ENCODE data around the gene PKP3. TPM values are rescaled to one million over a fixed set of nuclear protein-coding genes. Genes with fewer than 3 reads are reported as not detected.

Gene PKP3
- total and polyA plus RNA-seq, 8 donors: 11.0 to 48.6 (median 13.9) TPM

DNA sequence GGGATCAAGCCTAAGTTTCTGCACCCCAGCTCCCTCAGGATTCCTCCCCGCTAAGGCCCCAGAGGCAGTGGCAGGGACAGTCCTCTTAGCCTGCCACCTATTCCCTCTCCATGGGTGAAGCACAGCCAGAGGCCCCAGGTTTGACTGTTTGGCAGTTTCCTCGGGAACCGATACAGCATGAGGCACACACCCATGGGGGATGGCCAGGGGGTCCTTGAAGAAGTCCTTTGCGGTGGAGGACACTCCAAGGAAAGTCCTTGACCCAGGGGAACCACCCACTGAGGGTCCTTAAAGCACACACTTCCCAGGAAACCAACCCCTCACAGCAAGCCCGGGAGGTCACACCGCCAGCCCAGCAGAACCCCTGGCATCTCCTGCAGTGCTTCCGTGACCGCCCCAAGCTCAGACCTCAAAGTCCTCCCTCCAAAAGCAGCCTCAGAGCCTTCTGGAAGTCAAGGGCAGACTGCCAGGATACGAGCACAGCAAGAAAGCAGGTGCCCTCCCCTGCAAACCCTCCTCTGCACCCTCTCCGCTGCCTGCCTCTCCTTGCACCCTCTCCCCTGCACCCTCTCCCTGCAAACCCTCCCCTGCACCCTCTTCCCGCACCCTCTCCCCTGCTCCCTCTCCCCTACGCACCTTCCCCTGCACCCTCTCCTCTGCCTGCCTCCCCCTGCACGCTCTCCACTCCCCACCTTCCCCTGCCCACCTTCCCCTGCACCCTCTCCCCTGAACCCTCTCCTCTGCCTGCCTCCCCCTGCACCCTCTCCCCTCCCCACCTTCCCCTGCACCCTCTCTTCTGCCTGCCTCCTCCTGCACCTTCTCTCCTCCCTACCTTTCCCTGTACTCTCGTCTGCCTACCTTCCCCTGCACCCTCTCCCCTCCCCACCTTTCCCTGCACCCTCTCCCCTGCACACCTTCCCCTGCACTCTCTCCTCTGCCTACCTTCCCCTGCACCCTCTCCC lies 19.4 kb downstream of the PKP3 start:
- DNase-seq (peak in 3 of 4 donors; percentile 51 to 66 (median 61)), ATAC-seq (peak; percentile 46)
- Histone ChIP-seq H3K4me3 (peak overlapping the region in 1 of 2 donors; percentile 12), H3K27me3 (peaks cover 0 to 24% of the 10 kb centered on the region in 2 donors), H3K9me3 (no peaks in the 10 kb centered on the region), H3K36me3 (no peaks in the 10 kb centered on the region), H3K4me1 (peaks cover 12 to 41% of the 10 kb centered on the region in 2 donors), H3K27ac (peak overlapping the region in 1 of 2 donors; percentile 53)
- TF ChIP-seq, protein P1, sequence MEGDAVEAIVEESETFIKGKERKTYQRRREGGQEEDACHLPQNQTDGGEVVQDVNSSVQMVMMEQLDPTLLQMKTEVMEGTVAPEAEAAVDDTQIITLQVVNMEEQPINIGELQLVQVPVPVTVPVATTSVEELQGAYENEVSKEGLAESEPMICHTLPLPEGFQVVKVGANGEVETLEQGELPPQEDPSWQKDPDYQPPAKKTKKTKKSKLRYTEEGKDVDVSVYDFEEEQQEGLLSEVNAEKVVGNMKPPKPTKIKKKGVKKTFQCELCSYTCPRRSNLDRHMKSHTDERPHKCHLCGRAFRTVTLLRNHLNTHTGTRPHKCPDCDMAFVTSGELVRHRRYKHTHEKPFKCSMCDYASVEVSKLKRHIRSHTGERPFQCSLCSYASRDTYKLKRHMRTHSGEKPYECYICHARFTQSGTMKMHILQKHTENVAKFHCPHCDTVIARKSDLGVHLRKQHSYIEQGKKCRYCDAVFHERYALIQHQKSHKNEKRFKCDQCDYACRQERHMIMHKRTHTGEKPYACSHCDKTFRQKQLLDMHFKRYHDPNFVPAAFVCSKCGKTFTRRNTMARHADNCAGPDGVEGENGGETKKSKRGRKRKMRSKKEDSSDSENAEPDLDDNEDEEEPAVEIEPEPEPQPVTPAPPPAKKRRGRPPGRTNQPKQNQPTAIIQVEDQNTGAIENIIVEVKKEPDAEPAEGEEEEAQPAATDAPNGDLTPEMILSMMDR (IDR thresholded peaks at IDR 0.05): no peak
- intact Hi-C loops (cut with DNase I): no loop called here

DNA sequence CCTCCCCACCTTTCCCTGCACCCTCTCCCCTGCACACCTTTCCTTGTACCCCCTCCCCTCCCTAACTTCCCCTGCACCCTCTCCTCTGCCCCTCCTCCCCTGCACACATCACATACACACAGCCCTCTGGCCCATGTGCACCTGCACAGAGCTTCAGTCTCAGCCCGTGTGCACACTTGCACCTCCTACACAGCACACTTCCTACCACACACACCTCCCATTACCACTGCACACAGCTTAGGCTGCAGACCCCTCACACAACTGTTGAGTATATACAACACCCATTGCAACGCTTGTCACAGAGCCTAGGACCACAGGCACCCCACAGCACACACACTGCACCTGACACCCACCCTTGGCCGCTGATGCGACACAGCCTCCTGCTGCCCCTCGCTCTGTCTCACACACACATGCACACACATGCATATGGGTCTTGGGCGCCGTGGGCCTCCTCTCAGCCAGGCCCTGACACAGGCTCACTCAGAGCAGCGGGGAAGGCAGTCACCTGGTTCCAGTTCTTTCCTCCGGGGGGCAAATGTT lies 20.4 kb downstream of the PKP3 start:
- intact Hi-C loops (cut with DNase I): no loop called here
- Histone ChIP-seq H3K27ac (peak overlapping the region in 1 of 2 donors; percentile 76), H3K27me3 (peaks cover 0 to 26% of the 10 kb centered on the region in 2 donors), H3K4me1 (peaks cover 12 to 41% of the 10 kb centered on the region in 2 donors), H3K9me3 (no peaks in the 10 kb centered on the region), H3K36me3 (no peaks in the 10 kb centered on the region), H3K4me3 (peak overlapping the region; percentile 11 to 48)
- ATAC-seq (no peak), DNase-seq (peak in 1 of 4 donors; percentile 19)
- TF ChIP-seq, protein P1 (IDR thresholded peaks at IDR 0.05): no peak

DNA sequence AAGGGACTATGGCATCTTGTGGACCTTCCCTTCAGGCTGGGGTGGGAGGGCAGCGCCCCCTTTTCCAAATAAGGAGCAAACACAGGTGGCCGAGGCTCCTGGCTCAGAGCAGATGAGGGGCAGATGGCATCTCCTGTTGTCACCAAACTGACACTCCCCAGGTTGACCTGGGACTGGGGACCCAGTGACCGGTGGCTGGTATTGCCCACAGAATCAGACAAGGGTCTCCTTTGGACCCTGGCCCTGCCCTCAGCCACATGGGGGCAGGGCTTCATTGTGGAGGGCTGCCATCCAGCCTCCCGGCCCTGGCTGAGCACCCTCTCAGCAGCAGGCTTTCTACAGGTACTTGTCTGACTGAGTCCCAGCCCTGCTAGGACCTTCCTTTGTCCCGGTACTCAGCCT lies 21.6 kb downstream of the PKP3 start:
- no peaks in the 10 kb centered on the region for H3K9me3 ChIP-seq
- ATAC-seq: no peak
- H3K4me1 ChIP-seq: peaks cover 12 to 41% of the 10 kb centered on the region in 2 donors
- H3K27me3 ChIP-seq: peaks cover 0 to 34% of the 10 kb centered on the region in 2 donors
- intact Hi-C loops (cut with DNase I): no loop called here
- TF ChIP-seq, protein P1 (IDR thresholded peaks at IDR 0.05): no peak
- peak overlapping the region; percentile 56 to 66 for H3K4me3 ChIP-seq
- H3K27ac ChIP-seq: peak overlapping the region; percentile 83
- DNase-seq: peak in 1 of 4 donors; percentile 37
- no peaks in the 10 kb centered on the region for H3K36me3 ChIP-seq

DNA sequence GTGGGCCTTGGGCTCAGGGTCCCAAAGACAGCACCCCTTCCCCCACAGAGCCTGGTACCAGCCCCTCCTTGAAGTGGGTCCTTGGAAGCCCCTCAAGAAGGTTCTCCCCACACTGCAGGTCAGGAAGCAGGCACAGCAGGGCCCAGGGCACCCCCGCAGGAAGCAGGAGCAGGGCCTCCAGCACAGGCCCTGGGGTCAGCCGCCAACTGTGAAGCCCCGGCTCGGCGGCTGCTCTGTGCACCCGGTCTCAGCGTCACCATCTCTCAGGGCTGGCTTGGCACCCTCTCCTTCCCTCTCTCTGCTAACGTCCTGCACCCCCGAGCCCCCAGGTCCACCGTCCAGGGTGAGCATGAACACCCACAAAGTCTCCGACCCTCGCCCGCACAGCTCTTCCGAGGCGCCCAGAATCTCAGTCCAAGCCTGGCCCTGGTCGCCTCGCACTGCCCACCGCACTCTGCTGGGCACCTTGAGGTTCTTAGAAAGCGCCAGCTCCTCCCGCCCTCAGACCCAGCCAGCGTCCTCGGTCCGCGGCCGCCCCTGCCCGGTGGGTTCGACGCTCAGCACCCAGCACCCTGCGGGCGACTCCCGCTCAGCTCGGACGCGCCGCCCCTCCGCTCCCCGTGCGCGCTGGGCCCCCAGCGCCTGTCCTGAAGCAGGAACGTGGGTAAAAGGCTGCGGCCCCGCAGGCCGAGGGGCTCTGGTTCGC lies 22.2 kb downstream of the PKP3 start:
- Histone ChIP-seq H3K4me3 (peak overlapping the region; percentile 56 to 66), H3K4me1 (peaks cover 12 to 41% of the 10 kb centered on the region in 2 donors), H3K9me3 (no peaks in the 10 kb centered on the region), H3K27me3 (peaks cover 0 to 34% of the 10 kb centered on the region in 2 donors), H3K27ac (peak overlapping the region; percentile 83), H3K36me3 (no peaks in the 10 kb centered on the region)
- intact Hi-C loops (cut with DNase I): no loop called here
- ATAC-seq (peak; percentile 0), DNase-seq (peak in 1 of 4 donors; percentile 78)
- TF ChIP-seq, protein P1 (IDR thresholded peaks at IDR 0.05): no peak
